GM21360 (cell line): ENCODE measurements around the gene TEF.
"Not testable (repeated sequence)": the region's sequence is repeated elsewhere in the genome, so short reads cannot be mapped to it uniquely, and the experiment has no call there.

Experiments used
- ATAC-seq: cut with Tn5 transposase; IDR thresholded peaks from one replicate; pipeline ENCODE4 v1.9.1; 2021; ENCODE audit warnings: mild to moderate bottlenecking, moderate library complexity; ENCODE audit not compliant: unreplicated experiment

Gene TEF

DNA sequence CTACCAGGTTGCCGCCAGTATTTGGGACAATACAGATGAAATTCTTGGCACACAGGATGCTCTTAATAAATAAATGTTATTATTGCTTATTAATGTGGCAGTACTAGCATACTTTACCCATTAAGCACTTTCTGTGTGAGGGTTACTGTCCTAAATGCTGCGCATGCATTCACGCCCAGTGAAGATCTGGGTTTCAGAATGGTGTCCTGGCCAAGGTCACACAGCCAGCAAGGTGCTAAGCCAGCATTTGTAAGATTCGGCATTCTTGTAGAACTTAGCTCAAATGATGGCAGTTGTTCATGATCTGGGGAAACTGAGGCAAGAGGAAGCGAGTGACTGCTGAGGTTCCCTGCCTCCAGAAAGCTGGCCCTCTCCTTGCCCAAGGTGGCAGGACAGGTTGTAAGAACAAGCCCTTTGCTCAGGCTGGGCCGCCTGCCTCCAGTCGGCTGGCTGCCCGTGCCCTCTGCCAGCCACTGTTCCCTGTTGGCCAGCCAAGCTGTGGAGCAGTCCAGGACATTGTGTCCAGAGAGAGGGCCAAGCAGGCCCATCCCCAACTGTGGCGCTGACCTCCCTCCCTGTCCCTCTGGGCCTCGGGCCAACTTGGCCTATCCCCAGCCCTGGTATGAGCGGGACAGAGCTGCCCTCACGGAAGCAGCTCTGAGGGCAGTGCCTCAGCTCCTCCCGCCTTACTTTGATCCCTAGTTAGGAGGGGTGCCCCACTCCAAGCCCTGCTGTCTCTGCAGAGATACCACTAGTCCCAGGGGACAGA, 36.1 kb downstream of the TEF start:
- no peak for ATAC-seq

GRCh38 chr22:41418717-41419116, 37.0 kb downstream of the TEF start:
- ATAC-seq: no peak

GRCh38 chr22:41425660-41426365, 44.1 kb downstream of the TEF start:
- ATAC-seq: no peak

- ATAC-seq: no peak
These were observed 47.6 kb downstream of the TEF start for GRCh38 chr22:41429232-41429950.

- ATAC-seq: no peak
These were observed 48.2 kb downstream of the TEF start for GRCh38 chr22:41429951-41430332.

DNA sequence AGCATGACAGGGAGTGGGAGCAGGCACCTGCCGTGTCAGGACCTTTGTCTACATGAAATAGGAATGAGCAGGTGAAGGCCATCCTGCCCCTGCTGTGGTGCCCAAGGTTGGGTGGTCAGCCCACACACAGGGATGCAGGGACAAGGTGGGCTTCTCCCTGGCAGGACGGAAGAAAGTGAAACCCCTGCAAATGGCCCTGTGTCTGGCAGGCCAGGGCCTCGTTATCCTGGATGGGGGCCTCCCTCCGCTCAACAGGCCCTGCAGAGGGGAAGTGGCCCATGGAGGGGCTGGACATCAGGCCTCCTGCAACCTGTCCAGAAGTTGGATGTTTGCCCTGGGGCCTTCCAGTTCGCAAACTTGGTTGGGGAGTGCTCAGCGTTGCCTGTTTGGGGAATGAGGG, 49.9 kb downstream of the TEF start:
- no peak for ATAC-seq

DNA sequence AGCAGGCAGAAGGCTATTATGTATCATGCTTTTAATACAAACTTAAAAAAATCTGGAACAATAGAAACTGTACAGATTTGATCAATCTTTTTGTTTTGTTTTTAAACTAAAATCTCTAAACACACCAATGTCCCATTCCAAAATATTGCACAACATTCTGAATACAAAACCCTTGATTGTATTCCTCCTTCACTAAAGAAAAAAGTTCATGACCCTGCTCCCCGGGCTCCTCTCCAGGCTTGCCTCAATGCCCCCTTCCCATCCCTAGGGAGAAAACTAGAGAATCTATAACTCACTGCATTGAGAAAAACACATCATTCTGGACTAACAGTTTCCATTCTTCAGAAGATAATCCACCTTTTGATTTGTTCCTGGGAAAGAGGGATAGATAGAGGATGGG, 51.7 kb downstream of the TEF start:
- not testable (repeated sequence) for ATAC-seq

DNA sequence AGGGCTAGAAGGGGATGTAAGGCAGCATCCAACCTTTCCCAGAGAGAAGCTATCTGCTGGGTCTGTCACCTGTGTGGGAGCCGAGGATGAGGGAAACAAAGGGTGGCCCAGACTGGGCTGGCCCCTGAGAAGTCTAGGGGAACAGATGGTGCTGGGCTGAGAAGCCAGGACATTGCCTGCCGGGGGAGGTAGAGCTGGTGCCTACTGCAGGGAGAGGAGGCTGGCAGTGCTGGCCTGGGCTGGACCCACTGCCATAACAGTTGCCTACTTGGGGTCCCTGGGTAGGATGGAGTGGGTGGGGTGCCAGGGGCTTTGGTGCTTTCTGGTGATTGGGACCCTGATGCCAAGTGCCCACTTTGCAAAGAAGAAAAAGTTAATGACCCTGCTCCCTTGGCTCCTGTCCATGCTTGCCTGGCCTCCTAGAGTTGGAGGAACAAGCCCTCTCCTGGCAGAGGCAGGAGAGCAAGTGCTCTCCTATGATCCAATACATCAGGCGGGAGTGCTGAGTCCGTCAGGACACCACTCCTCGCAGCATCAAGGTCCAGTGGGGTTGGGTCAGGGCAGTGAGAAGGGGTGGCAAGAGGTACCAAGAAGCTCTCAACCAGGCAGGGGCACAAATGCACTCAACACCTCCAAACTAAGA, 52.7 kb downstream of the TEF start:
- ATAC-seq: not testable (repeated sequence)

DNA sequence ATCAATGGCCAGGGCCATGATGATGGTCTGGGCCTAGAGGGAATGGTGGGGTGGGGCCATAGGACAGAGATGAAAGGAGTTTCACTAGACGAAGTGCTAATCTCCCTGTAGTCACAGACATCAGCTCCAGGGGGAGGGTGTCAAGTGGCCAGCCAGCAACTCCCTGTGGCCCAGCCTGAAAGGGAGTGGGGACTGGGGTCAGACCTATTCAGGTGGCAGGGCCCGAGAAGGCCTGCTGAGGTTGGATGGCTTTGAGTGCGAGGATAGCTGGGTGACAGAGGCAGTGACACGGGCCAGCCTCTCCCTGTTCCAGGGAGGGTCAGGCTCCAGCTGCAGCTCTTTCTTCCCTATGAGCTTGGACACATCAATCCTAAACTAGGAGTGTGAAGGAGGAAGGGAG, 53.8 kb downstream of the TEF start:
- ATAC-seq: no peak

- ATAC-seq: no peak
These were observed 54.8 kb downstream of the TEF start for GRCh38 chr22:41436322-41437113.

- ATAC-seq: no peak
These were observed 55.5 kb downstream of the TEF start for GRCh38 chr22:41437198-41437597.

DNA sequence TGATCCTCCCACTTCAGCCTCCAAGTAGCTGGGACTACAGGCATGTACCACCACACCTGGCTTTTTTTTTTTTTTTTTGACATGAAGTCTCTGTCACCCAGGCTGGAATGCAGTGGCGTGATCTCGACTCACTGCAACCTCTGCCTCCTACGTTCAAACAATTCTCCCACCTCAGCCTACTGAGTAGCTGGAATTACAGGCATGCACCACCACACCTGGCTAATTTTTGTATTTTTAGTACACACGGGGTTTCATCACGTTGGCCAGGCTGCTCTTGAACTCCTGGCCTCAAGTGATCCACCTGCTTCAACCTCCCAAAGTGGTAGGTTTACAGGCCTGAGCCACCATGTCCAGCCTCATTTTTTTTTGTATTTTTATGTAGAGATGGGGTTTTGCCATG, 58.8 kb downstream of the TEF start:
- ATAC-seq: not testable (repeated sequence)

GRCh38 chr22:41442240-41442792, 60.6 kb downstream of the TEF start:
- no peak for ATAC-seq

GRCh38 chr22:41444360-41445128, 62.8 kb downstream of the TEF start:
- ATAC-seq: peak; percentile 32

- ATAC-seq: no peak
These were observed 63.7 kb downstream of the TEF start for GRCh38 chr22:41445129-41446056.

DNA sequence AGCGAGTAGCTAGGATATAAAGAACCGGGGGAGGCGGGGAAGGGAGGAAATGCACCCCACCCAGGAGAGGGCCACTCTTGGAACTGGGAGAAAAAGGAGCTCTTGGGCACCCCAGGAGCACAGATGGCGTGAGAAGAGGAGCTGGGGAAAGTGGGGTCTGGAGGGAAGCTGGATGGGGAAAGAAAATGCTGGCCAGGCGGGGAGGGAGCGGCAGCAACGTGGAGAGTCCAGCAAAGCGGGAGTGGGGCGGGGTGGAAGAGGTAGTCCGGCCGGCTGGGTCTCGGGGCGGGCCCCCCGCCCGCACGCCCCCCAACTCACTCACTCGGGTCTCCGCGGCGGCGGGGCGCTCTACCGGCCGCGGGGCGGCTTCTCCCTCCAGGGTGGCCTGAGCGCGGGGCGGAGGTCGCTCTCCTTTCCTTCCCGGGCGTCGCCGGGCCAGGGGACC, 64.3 kb downstream of the TEF start:
- ATAC-seq: no peak

DNA sequence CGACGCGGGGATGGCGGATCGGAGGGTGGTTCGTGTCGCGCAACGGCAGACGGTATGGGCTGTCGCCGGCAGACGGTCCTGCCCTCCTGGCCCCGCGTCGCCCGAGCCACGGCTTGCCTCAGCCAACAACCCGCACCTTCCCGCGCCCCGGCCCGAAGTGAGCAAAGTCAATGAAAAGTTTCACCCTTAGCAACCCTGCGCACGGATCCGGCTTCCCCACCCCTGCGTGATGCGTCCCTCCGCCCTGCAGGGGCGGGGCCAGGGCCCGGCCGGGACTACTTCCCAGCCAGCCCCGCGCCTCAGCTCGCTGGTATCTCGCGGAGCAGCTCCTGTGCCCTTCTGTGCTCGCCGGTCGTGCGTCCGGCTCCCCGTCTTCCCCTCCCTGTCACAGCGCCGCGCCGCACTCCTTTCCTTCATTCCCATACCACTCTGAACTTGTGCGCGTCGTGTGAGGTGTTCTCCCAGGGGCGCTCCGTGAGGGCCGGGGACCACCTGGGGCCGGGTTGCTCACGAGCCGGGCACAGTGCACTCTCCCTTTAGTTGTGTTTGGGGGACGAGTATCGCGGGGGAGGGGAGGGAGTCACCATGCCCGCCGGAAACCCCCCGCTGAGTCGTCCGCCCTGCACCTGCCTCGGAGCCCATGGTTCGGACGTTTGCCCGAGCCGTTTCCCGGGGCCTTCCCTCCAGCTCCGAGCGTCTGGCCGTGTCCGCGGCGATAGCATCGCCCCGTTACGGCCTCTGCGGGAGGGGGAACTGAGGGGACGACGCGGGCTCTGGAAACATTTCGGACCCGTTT, 65.1 kb downstream of the TEF start, which contains the start of gene TOB2:
Gene TOB2, minus strand, starts transcription at position 163 of the 796 bp plus-strand sequence. CDS start 9,456 bp downstream, outside the sequence.
- ATAC-seq: peak; percentile 42
